ENCODE results near the gene BEND6.

Gene BEND6

DNA sequence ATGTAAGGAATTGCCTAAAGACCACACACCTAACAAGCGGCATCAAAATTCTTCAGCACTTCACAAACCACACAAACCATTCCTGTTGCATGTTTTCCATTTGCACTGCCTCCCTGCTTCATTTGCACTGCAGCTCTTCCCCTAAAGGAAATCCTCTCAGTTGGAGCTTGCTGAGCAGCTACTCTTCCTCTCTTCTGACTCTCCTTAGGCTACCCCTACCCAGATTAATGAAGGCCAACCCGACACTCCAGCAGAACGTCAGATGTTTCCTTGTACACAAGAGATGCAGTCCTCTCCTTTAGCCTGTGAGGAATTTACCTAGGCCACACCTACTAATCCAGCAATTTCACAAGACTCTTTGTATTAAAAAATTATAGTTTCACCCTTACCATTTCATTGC, 8.1 kb downstream of the BEND6 start:
- no peaks in the 10 kb centered on the region for H3K36me3 ChIP-seq (ENCODE audit: insufficient read depth)
- H2AFZ ChIP-seq (ENCODE audit: low read depth), result no peak overlapping the region
- H3K9ac ChIP-seq, result no peak overlapping the region
- no peaks in the 10 kb centered on the region for H4K20me1 ChIP-seq (ENCODE audit: insufficient read depth)
- no peak overlapping the region for H3K4me2 ChIP-seq
- peaks cover 8% of the 10 kb centered on the region for H3K4me1 ChIP-seq (ENCODE audit: low read depth, poor library complexity, severe bottlenecking)
- H3K27me3 ChIP-seq (ENCODE audit: insufficient read depth, low read depth), result no peaks in the 10 kb centered on the region
- no peaks in the 10 kb centered on the region for H3K79me2 ChIP-seq (ENCODE audit: insufficient read depth, low read depth)
- H3K4me3 ChIP-seq (IDR thresholded peaks at IDR 0.05; ENCODE audit: insufficient read depth, low read depth, low read length), result no peak overlapping the region
- no peak for TF ChIP-seq CTCF (conservative IDR thresholded peaks at IDR 0.05; ENCODE audit: low read depth, low read length)
- no peak overlapping the region for H3K27ac ChIP-seq

- Histone ChIP-seq H2AFZ (ENCODE audit: low read depth) (no peak overlapping the region), H3K9ac (no peak overlapping the region), H3K36me3 (ENCODE audit: insufficient read depth) (no peaks in the 10 kb centered on the region), H3K27me3 (ENCODE audit: insufficient read depth, low read depth) (no peaks in the 10 kb centered on the region), H3K4me1 (ENCODE audit: low read depth, poor library complexity, severe bottlenecking) (peaks cover 8% of the 10 kb centered on the region), H4K20me1 (ENCODE audit: insufficient read depth) (no peaks in the 10 kb centered on the region), H3K4me2 (no peak overlapping the region), H3K4me3 (IDR thresholded peaks at IDR 0.05; ENCODE audit: insufficient read depth, low read depth, low read length) (no peak overlapping the region), H3K27ac (no peak overlapping the region), H3K79me2 (ENCODE audit: insufficient read depth, low read depth) (no peaks in the 10 kb centered on the region)
- TF ChIP-seq CTCF (conservative IDR thresholded peaks at IDR 0.05; ENCODE audit: low read depth, low read length), result no peak
These were observed 8.9 kb downstream of the BEND6 start for GRCh38 chr6:56963793-56964192.

DNA sequence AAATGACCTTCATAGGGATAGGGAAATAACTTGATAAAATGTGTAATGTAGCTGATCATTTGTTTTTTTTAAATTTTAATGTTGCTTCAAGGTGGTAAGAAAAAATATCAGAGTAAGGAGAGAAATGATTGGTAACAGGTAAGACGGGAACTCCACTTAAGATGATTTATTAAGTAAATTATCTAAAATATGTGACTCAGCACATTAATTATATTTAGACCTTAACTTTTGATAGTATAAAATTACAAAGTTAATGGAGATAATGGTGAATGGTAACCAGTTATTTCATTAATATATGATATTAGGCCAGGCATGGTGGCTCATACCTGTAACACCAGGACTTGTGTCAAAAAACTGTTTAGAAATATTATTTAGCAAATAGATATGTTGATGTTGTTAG, 10.2 kb downstream of the BEND6 start:
- Histone ChIP-seq H3K4me3 (IDR thresholded peaks at IDR 0.05; ENCODE audit: insufficient read depth, low read depth, low read length) (no peak overlapping the region), H3K27ac (no peak overlapping the region)
- no peak for TF ChIP-seq CTCF (conservative IDR thresholded peaks at IDR 0.05; ENCODE audit: low read depth, low read length)

GRCh38 chr6:56970849-56971248, 15.9 kb downstream of the BEND6 start:
- Histone ChIP-seq H2AFZ (ENCODE audit: low read depth) (no peak overlapping the region), H3K4me1 (ENCODE audit: low read depth, poor library complexity, severe bottlenecking) (peaks cover 6% of the 10 kb centered on the region), H3K4me2 (no peak overlapping the region), H3K9ac (no peak overlapping the region), H3K36me3 (ENCODE audit: insufficient read depth) (no peaks in the 10 kb centered on the region), H4K20me1 (ENCODE audit: insufficient read depth) (no peaks in the 10 kb centered on the region), H3K4me3 (IDR thresholded peaks at IDR 0.05; ENCODE audit: insufficient read depth, low read depth, low read length) (no peak overlapping the region), H3K27ac (no peak overlapping the region), H3K27me3 (ENCODE audit: insufficient read depth, low read depth) (no peaks in the 10 kb centered on the region), H3K79me2 (ENCODE audit: insufficient read depth, low read depth) (no peaks in the 10 kb centered on the region)
- TF ChIP-seq CTCF (conservative IDR thresholded peaks at IDR 0.05; ENCODE audit: low read depth, low read length), result no peak

More for the DNA sequence above, 10.2 kb downstream of the BEND6 start:
- Histone ChIP-seq H3K79me2 (ENCODE audit: insufficient read depth, low read depth) (no peaks in the 10 kb centered on the region), H3K4me1 (ENCODE audit: low read depth, poor library complexity, severe bottlenecking) (peaks cover 8% of the 10 kb centered on the region), H2AFZ (ENCODE audit: low read depth) (no peak overlapping the region), H4K20me1 (ENCODE audit: insufficient read depth) (no peaks in the 10 kb centered on the region), H3K9ac (no peak overlapping the region), H3K36me3 (ENCODE audit: insufficient read depth) (no peaks in the 10 kb centered on the region), H3K4me2 (no peak overlapping the region), H3K27me3 (ENCODE audit: insufficient read depth, low read depth) (no peaks in the 10 kb centered on the region)
